Parathyroid adenoma (tissue), 2 donors: ENCODE measurements around the gene MTFR1L.

Experiments
- H2AFZ ChIP-seq: fragments of 300-600 bp; sonication (generic); one replicate; pipeline ENCODE4 v1.7.0; 2017; ENCODE audit warnings: antibody characterized with exemption, mild to moderate bottlenecking
- H3K27ac ChIP-seq: fragments of 300-600 bp; sonication (generic); one replicate; pipeline ENCODE4 v1.7.0; 2017
- H3K27me3 ChIP-seq: fragments of 300-600 bp; sonication (generic); one replicate; pipeline ENCODE4 v1.7.0; 2017; ENCODE audit warnings: low read length; ENCODE audit not compliant: control insufficient read depth, insufficient read depth
- H3K36me3 ChIP-seq: fragments of 300-600 bp; sonication (generic); one replicate; pipeline ENCODE4 v1.7.0; 2017; ENCODE audit warnings: low read length; ENCODE audit not compliant: control insufficient read depth, insufficient read depth
- H3K4me1 ChIP-seq: fragments of 300-600 bp; sonication (generic); one replicate; pipeline ENCODE4 v1.7.0; 2017; ENCODE audit warnings: control low read depth
- H3K4me2 ChIP-seq: fragments of 300-600 bp; sonication (generic); one replicate; pipeline ENCODE4 v1.7.0; 2017; ENCODE audit warnings: low read length
- H3K4me3 ChIP-seq: fragments of 300-600 bp; sonication (generic); one replicate; pipeline ENCODE4 v1.7.0; 2017; ENCODE audit warnings: low read depth, low read length
- H3K79me2 ChIP-seq: fragments of 300-600 bp; sonication (generic); one replicate; pipeline ENCODE4 v1.7.0; 2017; ENCODE audit warnings: control low read depth
- H3K9ac ChIP-seq: fragments of 300-600 bp; sonication (generic); one replicate; pipeline ENCODE4 v1.7.0; 2017; ENCODE audit warnings: mild to moderate bottlenecking
- H3K9me3 ChIP-seq: fragments of 300-600 bp; sonication (generic); one replicate; pipeline ENCODE4 v1.7.0; 2017; ENCODE audit warnings: low read length; ENCODE audit not compliant: control insufficient read depth
- TF ChIP-seq, protein P1 (sequence below): fragments of 300-600 bp; sonication (generic); IDR thresholded peaks from one replicate; pipeline ENCODE4 v1.7.0; 2017; ENCODE audit warnings: antibody characterized with exemption, mild to moderate bottlenecking
- donor health status: primary hyperparathyroidism.

Gene MTFR1L

DNA sequence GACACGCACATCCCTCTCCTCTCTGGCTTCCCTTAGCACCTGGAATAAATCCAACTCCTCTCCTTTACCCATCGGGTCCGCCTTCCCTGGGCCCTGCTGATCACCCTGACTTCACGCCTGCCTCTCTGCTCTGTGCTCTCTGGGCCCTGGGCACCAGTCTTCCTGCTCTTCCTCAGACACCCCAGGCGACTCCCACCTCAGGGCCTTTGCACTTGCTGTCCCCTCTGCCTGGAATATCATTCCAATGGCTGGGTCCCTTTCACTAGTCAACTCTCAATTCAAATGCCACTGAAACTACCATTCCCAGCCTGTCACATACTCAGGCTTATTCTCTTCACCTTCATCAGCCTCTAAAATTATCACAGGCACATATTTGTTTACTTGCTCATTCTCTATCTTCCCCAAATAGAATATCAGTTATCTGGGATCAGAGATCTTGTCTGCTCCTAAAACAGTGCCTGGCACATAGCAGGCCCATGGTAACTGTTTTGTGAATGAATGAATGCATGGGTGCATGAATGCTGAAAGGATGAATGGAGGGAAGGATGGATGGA is 47.0 kb upstream of the MTFR1L start:
- Histone ChIP-seq H3K4me2 (peak overlapping the region; percentile 0), H2AFZ (no peak overlapping the region), H3K4me3 (no peak overlapping the region), H3K9ac (no peak overlapping the region), H3K36me3 (no peaks in the 10 kb centered on the region), H3K79me2 (no peaks in the 10 kb centered on the region), H3K4me1 (peaks cover 33% of the 10 kb centered on the region), H3K9me3 (no peaks in the 10 kb centered on the region), H3K27ac (no peak overlapping the region), H3K27me3 (no peaks in the 10 kb centered on the region)
- TF ChIP-seq, protein P1, sequence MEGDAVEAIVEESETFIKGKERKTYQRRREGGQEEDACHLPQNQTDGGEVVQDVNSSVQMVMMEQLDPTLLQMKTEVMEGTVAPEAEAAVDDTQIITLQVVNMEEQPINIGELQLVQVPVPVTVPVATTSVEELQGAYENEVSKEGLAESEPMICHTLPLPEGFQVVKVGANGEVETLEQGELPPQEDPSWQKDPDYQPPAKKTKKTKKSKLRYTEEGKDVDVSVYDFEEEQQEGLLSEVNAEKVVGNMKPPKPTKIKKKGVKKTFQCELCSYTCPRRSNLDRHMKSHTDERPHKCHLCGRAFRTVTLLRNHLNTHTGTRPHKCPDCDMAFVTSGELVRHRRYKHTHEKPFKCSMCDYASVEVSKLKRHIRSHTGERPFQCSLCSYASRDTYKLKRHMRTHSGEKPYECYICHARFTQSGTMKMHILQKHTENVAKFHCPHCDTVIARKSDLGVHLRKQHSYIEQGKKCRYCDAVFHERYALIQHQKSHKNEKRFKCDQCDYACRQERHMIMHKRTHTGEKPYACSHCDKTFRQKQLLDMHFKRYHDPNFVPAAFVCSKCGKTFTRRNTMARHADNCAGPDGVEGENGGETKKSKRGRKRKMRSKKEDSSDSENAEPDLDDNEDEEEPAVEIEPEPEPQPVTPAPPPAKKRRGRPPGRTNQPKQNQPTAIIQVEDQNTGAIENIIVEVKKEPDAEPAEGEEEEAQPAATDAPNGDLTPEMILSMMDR: no peak

DNA sequence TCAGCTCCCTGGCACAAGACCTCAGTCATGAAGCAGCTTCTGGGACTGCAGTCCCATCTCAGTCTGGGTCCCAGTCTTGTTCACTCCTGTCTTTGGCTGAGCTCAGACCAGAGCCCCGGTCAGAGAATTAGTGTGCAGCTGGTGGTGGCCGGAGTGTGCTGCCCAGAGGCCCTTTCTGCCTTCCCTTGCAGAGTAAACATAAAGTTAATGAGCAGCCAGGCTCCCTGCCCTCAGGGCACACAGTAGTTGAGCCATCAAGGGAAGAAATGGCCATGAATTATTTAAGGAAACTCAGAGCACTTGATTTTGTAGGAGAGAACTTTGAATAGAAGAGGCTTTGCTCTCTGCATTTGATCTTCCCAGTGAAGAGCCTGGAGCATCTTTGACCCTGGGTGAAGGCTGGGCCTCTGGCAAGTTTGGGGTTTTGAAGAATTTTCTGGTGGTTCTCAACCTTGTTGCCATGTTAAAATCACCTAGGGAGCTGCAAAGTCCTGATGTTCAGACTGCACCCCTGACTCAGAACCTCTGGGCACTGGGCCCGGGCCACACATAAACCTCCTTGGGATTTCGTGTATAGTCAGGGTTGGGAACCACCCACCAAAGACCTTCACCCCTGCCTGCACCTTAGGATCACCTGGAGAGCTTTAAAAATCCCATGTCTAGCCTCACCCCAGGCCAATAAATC is 46.2 kb upstream of the MTFR1L start:
- peak overlapping the region; percentile 20 for H3K4me2 ChIP-seq
- no peaks in the 10 kb centered on the region for H3K27me3 ChIP-seq
- H3K36me3 ChIP-seq: no peaks in the 10 kb centered on the region
- H3K9me3 ChIP-seq: no peaks in the 10 kb centered on the region
- peaks cover 33% of the 10 kb centered on the region for H3K4me1 ChIP-seq
- H2AFZ ChIP-seq: no peak overlapping the region
- no peak overlapping the region for H3K27ac ChIP-seq
- H3K4me3 ChIP-seq: no peak overlapping the region
- TF ChIP-seq, protein P1: no peak
- no peaks in the 10 kb centered on the region for H3K79me2 ChIP-seq
- H3K9ac ChIP-seq: no peak overlapping the region

DNA sequence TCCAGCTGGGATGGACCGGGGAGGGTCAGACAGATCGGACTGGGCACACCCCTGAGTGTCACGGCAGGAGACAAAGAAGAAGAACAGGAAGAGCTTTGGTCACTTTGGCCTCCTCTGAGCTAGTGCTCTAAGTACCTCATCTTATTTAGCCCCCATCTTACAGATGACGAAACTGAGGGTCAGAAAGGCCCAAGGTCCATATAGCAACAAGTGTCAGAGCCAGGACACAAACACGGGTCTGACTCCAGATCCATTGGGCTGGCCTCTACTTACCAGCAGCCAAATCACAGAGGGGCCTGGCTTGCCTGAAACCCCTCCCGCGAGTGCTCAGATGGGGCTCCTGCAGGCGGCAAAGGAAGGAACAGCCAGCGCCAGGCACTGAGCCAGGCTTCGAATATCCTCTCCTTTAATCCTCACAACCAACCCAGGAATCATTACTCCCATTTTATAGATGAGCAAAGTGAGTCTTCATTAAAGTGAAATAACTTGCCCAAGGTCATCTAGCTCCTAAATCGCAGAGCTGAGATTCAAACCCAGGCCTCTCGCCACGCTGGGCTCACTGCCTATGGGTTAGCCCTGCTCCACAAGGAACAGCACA is 45.4 kb upstream of the MTFR1L start:
- H3K27ac ChIP-seq: peak overlapping the region; percentile 49
- no peaks in the 10 kb centered on the region for H3K27me3 ChIP-seq
- H2AFZ ChIP-seq: no peak overlapping the region
- no peaks in the 10 kb centered on the region for H3K36me3 ChIP-seq
- H3K4me1 ChIP-seq: peaks cover 33% of the 10 kb centered on the region
- no peak overlapping the region for H3K9ac ChIP-seq
- H3K4me3 ChIP-seq: no peak overlapping the region
- TF ChIP-seq, protein P1: no peak
- H3K79me2 ChIP-seq: no peaks in the 10 kb centered on the region
- peak overlapping the region; percentile 46 for H3K4me2 ChIP-seq
- no peaks in the 10 kb centered on the region for H3K9me3 ChIP-seq

DNA sequence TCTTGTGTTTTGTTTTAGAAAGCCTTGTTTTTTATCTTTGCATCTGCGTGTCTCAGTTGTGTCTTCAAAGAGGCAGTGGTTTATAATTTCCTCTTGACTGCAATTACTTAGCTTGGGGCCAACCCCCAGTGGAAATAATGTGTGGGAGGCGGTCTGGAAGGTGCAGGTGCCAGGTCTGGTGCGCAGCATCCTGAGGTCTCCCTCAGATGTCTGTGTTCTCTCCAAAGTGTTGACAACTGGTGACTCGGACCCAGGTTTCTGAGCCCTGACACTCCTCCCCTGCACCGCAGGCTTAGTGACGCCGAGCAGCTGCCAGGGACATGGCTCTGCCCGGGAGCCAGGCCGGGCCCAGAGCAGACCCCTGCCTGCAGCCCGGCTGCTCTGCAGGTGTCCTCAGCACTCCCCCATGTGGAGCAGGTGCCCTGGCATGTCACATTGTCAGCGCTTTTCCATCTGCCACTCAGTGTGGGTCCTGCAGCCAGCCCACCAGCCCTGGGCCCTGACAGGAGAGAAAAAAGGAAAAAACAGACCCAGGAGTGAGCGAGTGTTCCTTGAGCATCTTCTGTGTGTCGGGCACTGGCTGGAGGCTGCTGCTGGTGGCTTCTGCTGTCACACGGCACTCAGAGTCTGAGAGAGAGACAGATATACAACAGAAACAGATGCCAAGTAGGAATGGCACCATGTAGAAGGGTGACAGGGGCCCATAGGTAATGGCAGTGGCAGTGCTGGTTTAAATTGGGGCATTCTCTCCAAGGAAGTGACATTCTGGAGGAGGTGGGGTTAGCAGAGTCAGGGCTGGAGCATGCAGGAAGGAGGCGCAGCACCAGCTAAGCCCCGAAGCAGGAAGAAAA is 44.6 kb upstream of the MTFR1L start:
- H3K27me3 ChIP-seq: no peaks in the 10 kb centered on the region
- peaks cover 31% of the 10 kb centered on the region for H3K4me1 ChIP-seq
- no peak overlapping the region for H3K4me3 ChIP-seq
- no peak overlapping the region for H3K9ac ChIP-seq
- TF ChIP-seq, protein P1: no peak
- H3K79me2 ChIP-seq: no peaks in the 10 kb centered on the region
- no peaks in the 10 kb centered on the region for H3K9me3 ChIP-seq
- no peak overlapping the region for H2AFZ ChIP-seq
- H3K27ac ChIP-seq: peak overlapping the region; percentile 66
- no peaks in the 10 kb centered on the region for H3K36me3 ChIP-seq
- peak overlapping the region; percentile 22 for H3K4me2 ChIP-seq
